HepG2 (cell line): ENCODE measurements around the gene ADAMTS17. TPM values are rescaled to one million over a fixed set of nuclear protein-coding genes. Genes with fewer than 3 reads are reported as not detected.

Source experiments
- ATAC-seq: fragments of 200-7000 bp; cut with Tn5 transposase; 3 replicates; pipeline ENCODE4 v1.9.1; 2020; ENCODE audit warnings: mild to moderate bottlenecking, moderate library complexity
- BruUV-seq: library from RNA; stranded (reverse); fragments of 400-500 nt; replicated peaks from 2 replicates; lab custom pipeline; 2021; lab: Mats Ljungman, UMichigan
- CTCF ChIA-PET: fragments of 300-600 bp; formaldehyde crosslinking; extraction: SDS; loops from one replicate; lab custom pipeline; 2021; ENCODE audit warnings: low total read pairs, inconsistent platforms, low intra/inter-chr PET ratio; lab: Yijun Ruan, JAX
- POLR2A ChIA-PET: fragments of 350-600 bp; sonication (Branson Sonifier 250); formaldehyde crosslinking; loops from one replicate; lab custom pipeline; 2020; ENCODE audit warnings: antibody characterized with exemption, inconsistent platforms; lab: Yijun Ruan, JAX
- DNase-seq: peaks from one replicate; pipeline ENCODE4 v3.0.0-alpha.2; 2015; ENCODE audit warnings: low spot score
- FAIRE-seq: peaks from 3 replicates; lab custom pipeline; 2011; peaks lifted over from hg19 to GRCh38; lab: Jason Lieb, UNC
- H2AFZ ChIP-seq: one replicate; pipeline ENCODE4 v1.6.1; 2011; ENCODE audit warnings: low read length, inconsistent platforms
- H3K27ac ChIP-seq: fragments of 300-600 bp; 3 replicates; pipeline ENCODE4 v1.8.0; 2011; ENCODE audit warnings: mixed run types, mild to moderate bottlenecking, mixed read lengths, low read length, inconsistent platforms; ENCODE audit not compliant: insufficient read depth; ENCODE audit errors: extremely low read length
- H3K27me3 ChIP-seq, 2 experiments: fragments of 200-600 bp in 1 of 2; 2 replicates in 1 of 2; 3 replicates in 1 of 2; pipeline versions ENCODE4 v1.6.0 to v1.8.0; 2011; ENCODE audit warnings: low read length in 2 of 2, mild to moderate bottlenecking in 2 of 2, moderate library complexity in 2 of 2, inconsistent platforms in 1 of 2; ENCODE audit not compliant: insufficient read depth in 2 of 2, control insufficient read depth in 1 of 2
- H3K36me3 ChIP-seq, 2 experiments: fragments of 200-600 bp in 1 of 2; replicated peaks in 1 of 2; 2 replicates in 1 of 2; 3 replicates in 1 of 2; pipeline versions ENCODE4 v1.5.1 to v1.8.0; 2011; ENCODE audit warnings: low read length in 2 of 2, inconsistent platforms in 1 of 2; ENCODE audit not compliant: insufficient read depth in 2 of 2, control insufficient read depth in 1 of 2
- H3K4me1 ChIP-seq: 2 replicates; pipeline ENCODE4 v1.5.1; 2012; ENCODE audit warnings: low read length, inconsistent platforms; ENCODE audit not compliant: insufficient read depth
- H3K4me2 ChIP-seq: 2 replicates; pipeline ENCODE4 v1.6.0; 2011; ENCODE audit warnings: low read depth, low read length, inconsistent platforms
- H3K4me3 ChIP-seq, 3 experiments: fragments of 200-600 bp in 1 of 3; sonication (generic), shearing (Covaris generic) in 1 of 3; replicated peaks in 1 of 3; 2 replicates each; pipeline ENCODE4 v1.5.1; 2011 to 2016; ENCODE audit warnings: low read length in 3 of 3, inconsistent platforms in 2 of 3, low read depth in 2 of 3, mild to moderate bottlenecking in 2 of 3, control low read depth in 1 of 3, mixed read lengths in 1 of 3; ENCODE audit not compliant: insufficient read depth in 1 of 3
- H3K79me2 ChIP-seq: one replicate; pipeline ENCODE4 v1.6.1; 2011; ENCODE audit warnings: low read length, inconsistent platforms; ENCODE audit not compliant: insufficient read depth
- H3K9ac ChIP-seq: 2 replicates; pipeline ENCODE4 v1.6.0; 2011; ENCODE audit warnings: mild to moderate bottlenecking, low read depth, low read length, inconsistent platforms; ENCODE audit not compliant: insufficient read depth
- H3K9me3 ChIP-seq: 2 replicates; pipeline ENCODE4 v1.5.1; 2012; ENCODE audit warnings: mild to moderate bottlenecking, low read length
- H4K20me1 ChIP-seq: 2 replicates; pipeline ENCODE4 v1.6.0; 2011; ENCODE audit warnings: inconsistent platforms, mild to moderate bottlenecking, low read length, moderate library complexity; ENCODE audit not compliant: insufficient read depth
- ETV6 ChIP-seq: sonication (generic); formaldehyde crosslinking; conservative IDR thresholded peaks from 2 replicates; pipeline ENCODE4 v1.4.0; 2020; ENCODE audit warnings: missing genetic modification reagents
- HOXD1 ChIP-seq: sonication (generic); formaldehyde crosslinking; IDR thresholded peaks from 2 replicates; pipeline ENCODE4 v1.5.0; 2020; ENCODE audit warnings: missing genetic modification reagents
- MED1 ChIP-seq: sonication (generic); formaldehyde crosslinking; IDR thresholded peaks from 2 replicates; pipeline ENCODE4 v1.4.0; 2020; ENCODE audit warnings: missing genetic modification reagents
- MIER3 ChIP-seq: IDR thresholded peaks from 2 replicates; pipeline ENCODE4 v1.6.1; 2016; ENCODE audit warnings: missing compliant biosample characterization, borderline replicate concordance
- MXI1 ChIP-seq: IDR thresholded peaks from 3 replicates; pipeline ENCODE4 v1.6.1; 2012; ENCODE audit warnings: low read depth, low read length, inconsistent platforms, borderline replicate concordance
- PREB ChIP-seq: sonication (generic); formaldehyde crosslinking; IDR thresholded peaks from 2 replicates; pipeline ENCODE4 v1.4.0; 2020; ENCODE audit warnings: missing genetic modification reagents
- TEAD3 ChIP-seq: optimal IDR thresholded peaks from 2 replicates; pipeline ENCODE3; 2016; ENCODE audit warnings: borderline replicate concordance
- ZNF121 ChIP-seq: sonication (generic); formaldehyde crosslinking; IDR thresholded peaks from 2 replicates; pipeline ENCODE4 v1.5.0; 2020; ENCODE audit warnings: mild to moderate bottlenecking, missing genetic modification reagents
- ZNF3 ChIP-seq: IDR thresholded peaks from 2 replicates; pipeline ENCODE4 v1.7.0; 2017; ENCODE audit warnings: inconsistent platforms
- ZNF512 ChIP-seq: sonication (generic); formaldehyde crosslinking; IDR thresholded peaks from 2 replicates; pipeline ENCODE4 v1.4.0; 2020; ENCODE audit warnings: mild to moderate bottlenecking, missing genetic modification reagents
- ZNF562 ChIP-seq: sonication (generic); formaldehyde crosslinking; IDR thresholded peaks from 2 replicates; pipeline ENCODE4 v1.8.0; 2022; ENCODE audit warnings: missing genetic modification reagents, borderline replicate concordance
- ZNF720 ChIP-seq: sonication (generic); formaldehyde crosslinking; IDR thresholded peaks from 2 replicates; pipeline ENCODE4 v1.4.0; 2020; ENCODE audit warnings: missing genetic modification reagents
- ZNF747 ChIP-seq: sonication (generic); formaldehyde crosslinking; IDR thresholded peaks from 2 replicates; pipeline ENCODE4 v1.8.1; 2023; ENCODE audit warnings: missing genetic modification reagents, mild to moderate bottlenecking, borderline replicate concordance
- WGBS: methylation state at CpG from one replicate; pipeline ENCODE4 v1.1.6; 2017; ENCODE audit warnings: low lambda C conversion rate; 5-methylcytosine and 5-hydroxymethylcytosine counted together
- in situ Hi-C: cut with HindIII; loops from 2 replicates; pipeline ENCODE4 v1.10.0; 2017; ENCODE audit warnings: low pct_unique_long_range_greater_than_20kb; ENCODE audit not compliant: extremely low pct_ligation_motif_present
- intact Hi-C: fragments of 100-400 bp; cut with micrococcal nuclease; formaldehyde crosslinking; loops from one replicate; pipeline ENCODE4 v1.10.0; 2022; ENCODE audit not compliant: unreplicated experiment
- polyA plus RNA-seq, 8 experiments: library from polyadenylated mRNA; depleted of rRNA in 3 of 8; stranded (reverse) in 7 of 8; unstranded in 1 of 8; fragments of >200 nt; fragmentation: Illumina TruSeq in 4 of 8; extraction: Trizol in 4 of 8; gene quantifications; 2 replicates each; pipeline versions ENCODE4 v1.2.1 to v1.2.3, GENCODE V29; 2011 to 2016; ENCODE audit warnings: low read depth in 4 of 8, missing spikeins in 1 of 8, mixed read lengths in 1 of 8; ENCODE audit not compliant: insufficient read depth in 1 of 8
- total RNA-seq, 5 experiments: library from RNA; depleted of rRNA; stranded (reverse); fragments of >200 nt; fragmentation: Illumina TruSeq; extraction: Trizol; gene quantifications; 2 replicates each; pipeline ENCODE4 v1.2.3, GENCODE V29; 2016; ENCODE audit warnings: low read depth in 1 of 5
- TF ChIP-seq, protein P1 (sequence below): sonication (generic); formaldehyde crosslinking; IDR thresholded peaks from 2 replicates; pipeline ENCODE4 v1.5.0; 2020; ENCODE audit warnings: mild to moderate bottlenecking, missing genetic modification reagents
- TF ChIP-seq, protein P2 (sequence below): sonication (generic); formaldehyde crosslinking; IDR thresholded peaks from 2 replicates; pipeline ENCODE4 v1.4.0; 2020; ENCODE audit warnings: mild to moderate bottlenecking, missing genetic modification reagents
- TF ChIP-seq, protein P3 (sequence below): sonication (generic); formaldehyde crosslinking; IDR thresholded peaks from 2 replicates; pipeline ENCODE4 v1.5.1; 2020; ENCODE audit warnings: missing genetic modification reagents, mild to moderate bottlenecking, borderline replicate concordance

The ADAMTS17 gene
- total and polyA plus RNA-seq, 2 of the 13 experiments (the other 11 are each of a cell fraction or from before 2014, with no cell fraction given) = 0.02 to 0.04 TPM

DNA sequence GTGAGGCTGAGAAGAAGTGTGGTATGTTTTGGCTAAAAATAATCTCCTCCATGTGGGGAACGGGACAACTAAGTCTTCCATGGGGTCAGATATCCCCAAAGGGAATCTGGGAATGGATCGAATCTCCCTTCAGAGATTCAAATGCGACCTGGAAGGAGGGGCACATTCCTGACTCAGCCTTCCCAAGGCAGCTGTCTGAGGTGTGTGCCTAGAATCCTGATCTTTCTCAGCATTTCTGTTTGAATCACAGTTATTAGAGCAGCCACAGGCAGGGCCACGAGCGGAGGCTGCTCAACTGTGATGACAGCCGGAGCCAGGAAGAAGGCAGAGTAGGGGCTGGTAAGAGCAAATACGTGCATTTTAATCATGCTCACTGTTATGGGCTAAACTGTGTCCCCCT, 135.1 kb downstream of the ADAMTS17 start:
- Histone ChIP-seq H3K79me2 (no peaks in the 10 kb centered on the region), H3K36me3 (no peaks in the 10 kb centered on the region), H4K20me1 (no peaks in the 10 kb centered on the region), H3K4me3 (no peak overlapping the region), H3K4me2 (no peak overlapping the region), H3K4me1 (peaks cover 16% of the 10 kb centered on the region), H3K27me3 (no peaks in the 10 kb centered on the region), H3K9me3 (no peaks in the 10 kb centered on the region), H3K27ac (no peak overlapping the region), H3K9ac (no peak overlapping the region), H2AFZ (no peak overlapping the region)
- intact Hi-C loops = no loop called here
- in situ Hi-C loops = no loop called here
- ATAC-seq (no peak), FAIRE-seq (no peak), DNase-seq (no peak)
- 54% methylated on average over 6 of the region's 7 CpGs for WGBS
- ChIA-PET CTCF (no interaction called here), POLR2A (no interaction called here)
- BruUV-seq = no TSS peak
- TF ChIP-seq, protein P1, sequence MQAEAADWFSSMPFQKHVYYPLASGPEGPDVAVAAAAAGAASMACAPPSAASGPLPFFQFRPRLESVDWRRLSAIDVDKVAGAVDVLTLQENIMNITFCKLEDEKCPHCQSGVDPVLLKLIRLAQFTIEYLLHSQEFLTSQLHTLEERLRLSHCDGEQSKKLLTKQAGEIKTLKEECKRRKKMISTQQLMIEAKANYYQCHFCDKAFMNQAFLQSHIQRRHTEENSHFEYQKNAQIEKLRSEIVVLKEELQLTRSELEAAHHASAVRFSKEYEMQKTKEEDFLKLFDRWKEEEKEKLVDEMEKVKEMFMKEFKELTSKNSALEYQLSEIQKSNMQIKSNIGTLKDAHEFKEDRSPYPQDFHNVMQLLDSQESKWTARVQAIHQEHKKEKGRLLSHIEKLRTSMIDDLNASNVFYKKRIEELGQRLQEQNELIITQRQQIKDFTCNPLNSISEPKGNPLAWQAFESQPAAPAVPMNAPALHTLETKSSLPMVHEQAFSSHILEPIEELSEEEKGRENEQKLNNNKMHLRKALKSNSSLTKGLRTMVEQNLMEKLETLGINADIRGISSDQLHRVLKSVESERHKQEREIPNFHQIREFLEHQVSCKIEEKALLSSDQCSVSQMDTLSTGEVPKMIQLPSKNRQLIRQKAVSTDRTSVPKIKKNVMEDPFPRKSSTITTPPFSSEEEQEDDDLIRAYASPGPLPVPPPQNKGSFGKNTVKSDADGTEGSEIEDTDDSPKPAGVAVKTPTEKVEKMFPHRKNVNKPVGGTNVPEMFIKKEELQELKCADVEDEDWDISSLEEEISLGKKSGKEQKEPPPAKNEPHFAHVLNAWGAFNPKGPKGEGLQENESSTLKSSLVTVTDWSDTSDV (CRISPR knock-in tag) = no peak
- no peak for TF ChIP-seq ZNF562 (CRISPR knock-in tag)
- TF ChIP-seq TEAD3 (CRISPR knock-in tag) = no peak
- TF ChIP-seq MED1 (CRISPR knock-in tag) = no peak
- TF ChIP-seq ZNF747 (CRISPR knock-in tag) = no peak
- TF ChIP-seq ZNF512 (CRISPR knock-in tag) = no peak
- TF ChIP-seq ZNF121 (CRISPR knock-in tag) = no peak
- no peak for TF ChIP-seq MXI1
- TF ChIP-seq ETV6 = no peak
- TF ChIP-seq, protein P2, sequence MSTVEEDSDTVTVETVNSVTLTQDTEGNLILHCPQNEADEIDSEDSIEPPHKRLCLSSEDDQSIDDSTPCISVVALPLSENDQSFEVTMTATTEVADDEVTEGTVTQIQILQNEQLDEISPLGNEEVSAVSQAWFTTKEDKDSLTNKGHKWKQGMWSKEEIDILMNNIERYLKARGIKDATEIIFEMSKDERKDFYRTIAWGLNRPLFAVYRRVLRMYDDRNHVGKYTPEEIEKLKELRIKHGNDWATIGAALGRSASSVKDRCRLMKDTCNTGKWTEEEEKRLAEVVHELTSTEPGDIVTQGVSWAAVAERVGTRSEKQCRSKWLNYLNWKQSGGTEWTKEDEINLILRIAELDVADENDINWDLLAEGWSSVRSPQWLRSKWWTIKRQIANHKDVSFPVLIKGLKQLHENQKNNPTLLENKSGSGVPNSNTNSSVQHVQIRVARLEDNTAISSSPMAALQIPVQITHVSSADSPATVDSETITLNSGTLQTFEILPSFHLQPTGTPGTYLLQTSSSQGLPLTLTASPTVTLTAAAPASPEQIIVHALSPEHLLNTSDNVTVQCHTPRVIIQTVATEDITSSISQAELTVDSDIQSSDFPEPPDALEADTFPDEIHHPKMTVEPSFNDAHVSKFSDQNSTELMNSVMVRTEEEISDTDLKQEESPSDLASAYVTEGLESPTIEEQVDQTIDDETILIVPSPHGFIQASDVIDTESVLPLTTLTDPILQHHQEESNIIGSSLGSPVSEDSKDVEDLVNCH = no peak
- no peak for TF ChIP-seq HOXD1 (CRISPR knock-in tag)
- no peak for TF ChIP-seq PREB
- TF ChIP-seq ZNF3 (CRISPR knock-in tag) = no peak
- no peak for TF ChIP-seq MIER3 (CRISPR knock-in tag)
- TF ChIP-seq, protein P3, sequence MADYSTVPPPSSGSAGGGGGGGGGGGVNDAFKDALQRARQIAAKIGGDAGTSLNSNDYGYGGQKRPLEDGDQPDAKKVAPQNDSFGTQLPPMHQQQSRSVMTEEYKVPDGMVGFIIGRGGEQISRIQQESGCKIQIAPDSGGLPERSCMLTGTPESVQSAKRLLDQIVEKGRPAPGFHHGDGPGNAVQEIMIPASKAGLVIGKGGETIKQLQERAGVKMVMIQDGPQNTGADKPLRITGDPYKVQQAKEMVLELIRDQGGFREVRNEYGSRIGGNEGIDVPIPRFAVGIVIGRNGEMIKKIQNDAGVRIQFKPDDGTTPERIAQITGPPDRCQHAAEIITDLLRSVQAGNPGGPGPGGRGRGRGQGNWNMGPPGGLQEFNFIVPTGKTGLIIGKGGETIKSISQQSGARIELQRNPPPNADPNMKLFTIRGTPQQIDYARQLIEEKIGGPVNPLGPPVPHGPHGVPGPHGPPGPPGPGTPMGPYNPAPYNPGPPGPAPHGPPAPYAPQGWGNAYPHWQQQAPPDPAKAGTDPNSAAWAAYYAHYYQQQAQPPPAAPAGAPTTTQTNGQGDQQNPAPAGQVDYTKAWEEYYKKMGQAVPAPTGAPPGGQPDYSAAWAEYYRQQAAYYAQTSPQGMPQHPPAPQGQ = no peak
- no peak for TF ChIP-seq ZNF720
